Limb (tissue), 2 donors: ENCODE data around the gene PLSCR1.
A peak's percentile ranks its signal among the peaks of the same experiment; 100 is the strongest.

ENCODE experiments used
- DNase-seq, 2 donors: peaks; one replicate each; pipeline ENCODE4 v3.0.0-alpha.2; 2016; ENCODE audit errors: extremely low spot score in 2 of 2

PLSCR1 gene

GRCh38 chr3:146473726-146474125 is 70.7 kb downstream of the PLSCR1 start:
- DNase-seq = no peak

- DNase-seq = no peak
These were observed 71.8 kb downstream of the PLSCR1 start for GRCh38 chr3:146472611-146473010.

GRCh38 chr3:146471012-146471411 is 73.4 kb downstream of the PLSCR1 start:
- DNase-seq = no peak

GRCh38 chr3:146470425-146470990 is 73.9 kb downstream of the PLSCR1 start:
- DNase-seq = no peak

GRCh38 chr3:146469150-146470017 is 75.0 kb downstream of the PLSCR1 start, which contains the start of gene PLSCR2:
Gene PLSCR2, minus strand, starts transcription at chr3:146469561. Its CDS starts 9,657 bp downstream, at chr3:146459904.
- DNase-seq = peak; percentile 53 to 78

- peak in 1 of 2 donors; percentile 4 for DNase-seq
These were observed 75.7 kb downstream of the PLSCR1 start for GRCh38 chr3:146468671-146469149.

GRCh38 chr3:146468234-146468633 is 76.2 kb downstream of the PLSCR1 start:
- DNase-seq = peak in 1 of 2 donors; percentile 3

- DNase-seq = no peak
These were observed 77.8 kb downstream of the PLSCR1 start for GRCh38 chr3:146466604-146467003.

- DNase-seq = no peak
These were observed 78.5 kb downstream of the PLSCR1 start for GRCh38 chr3:146465693-146466465.
